ENCODE measurements around the gene GP1BB.

GP1BB gene

GRCh38 chr22:19719050-19719482 lies 4.3 kb upstream of the GP1BB start:
- no peak for TF ChIP-seq CTCF (conservative IDR thresholded peaks at IDR 0.05; ENCODE audit: control insufficient read depth, insufficient read depth, low read depth, low read length)
- H3K4me3 ChIP-seq (ENCODE audit: control insufficient read depth, low read depth, low read length), result no peak overlapping the region
- DNase-seq (ENCODE audit: low read depth), result no peak

GRCh38 chr22:19719488-19720021 lies 3.8 kb upstream of the GP1BB start:
- no peak overlapping the region for H3K4me3 ChIP-seq (ENCODE audit: control insufficient read depth, low read depth, low read length)
- DNase-seq (ENCODE audit: low read depth), result no peak
- TF ChIP-seq CTCF (conservative IDR thresholded peaks at IDR 0.05; ENCODE audit: control insufficient read depth, insufficient read depth, low read depth, low read length), result no peak

- H3K4me3 ChIP-seq (ENCODE audit: control insufficient read depth, low read depth, low read length), result no peak overlapping the region
- TF ChIP-seq CTCF (conservative IDR thresholded peaks at IDR 0.05; ENCODE audit: control insufficient read depth, insufficient read depth, low read depth, low read length), result no peak
- no peak for DNase-seq (ENCODE audit: low read depth)
These were observed 3.0 kb upstream of the GP1BB start for GRCh38 chr22:19720150-19720827.

GRCh38 chr22:19720999-19721329 lies 2.4 kb upstream of the GP1BB start:
- no peak for TF ChIP-seq CTCF (conservative IDR thresholded peaks at IDR 0.05; ENCODE audit: control insufficient read depth, insufficient read depth, low read depth, low read length)
- no peak for DNase-seq (ENCODE audit: low read depth)
- H3K4me3 ChIP-seq (ENCODE audit: control insufficient read depth, low read depth, low read length), result no peak overlapping the region

- TF ChIP-seq CTCF (conservative IDR thresholded peaks at IDR 0.05; ENCODE audit: control insufficient read depth, insufficient read depth, low read depth, low read length), result no peak
- no peak overlapping the region for H3K4me3 ChIP-seq (ENCODE audit: control insufficient read depth, low read depth, low read length)
- DNase-seq (ENCODE audit: low read depth), result no peak
These were observed 1.8 kb upstream of the GP1BB start for GRCh38 chr22:19721330-19722177.

GRCh38 chr22:19722178-19722981 lies 959 bp upstream of the GP1BB start:
- no peak for DNase-seq (ENCODE audit: low read depth)
- no peak for TF ChIP-seq CTCF (conservative IDR thresholded peaks at IDR 0.05; ENCODE audit: control insufficient read depth, insufficient read depth, low read depth, low read length)
- no peak overlapping the region for H3K4me3 ChIP-seq (ENCODE audit: control insufficient read depth, low read depth, low read length)

All from fibroblast of mammary gland (primary cell).